ENCODE results near the gene ACY1. TPM values are rescaled to one million over a fixed set of nuclear protein-coding genes. Genes with fewer than 3 reads are reported as not detected.

The ACY1 gene
- polyA plus RNA-seq, 4 donors: 23.9 to 132 (median 83.9) TPM

Other genes with a start within 250 kb of the ACY1 start
- not detected for gene IQCF6, start 204.3 kb upstream of the ACY1 start, polyA plus RNA-seq (ENCODE audit: insufficient read length in 4 of 4)
- not detected for gene IQCF2, start 121.9 kb upstream of the ACY1 start, polyA plus RNA-seq (ENCODE audit: insufficient read length in 4 of 4)
- not detected for gene IQCF5, start 107.9 kb upstream of the ACY1 start, polyA plus RNA-seq (ENCODE audit: insufficient read length in 4 of 4)
- gene IQCF1, start 80.2 kb upstream of the ACY1 start, polyA plus RNA-seq (ENCODE audit: insufficient read length in 4 of 4): not detected
- 10 to 100 TPM; 12.1 to 22.6 (median 17.8) TPM for gene RRP9, start 41.6 kb upstream of the ACY1 start, polyA plus RNA-seq (ENCODE audit: insufficient read length in 4 of 4)
- 10 to 100 TPM in 3 of 4 donors, 1 to 10 TPM in 1; 9.4 to 19.2 (median 17.4) TPM for gene PARP3, start 41.2 kb upstream of the ACY1 start, polyA plus RNA-seq (ENCODE audit: insufficient read length in 4 of 4)
- under 1 TPM; 0.32 to 0.59 (median 0.53) TPM for gene GPR62, start 28.2 kb upstream of the ACY1 start, polyA plus RNA-seq (ENCODE audit: insufficient read length in 4 of 4)
- 10 to 100 TPM; 49.4 to 80.4 (median 54.2) TPM for gene PCBP4, start 16.1 kb upstream of the ACY1 start, polyA plus RNA-seq (ENCODE audit: insufficient read length in 4 of 4)
- 10 to 100 TPM; 43.5 to 91.3 (median 73.8) TPM for gene ABHD14B, start 9.5 kb upstream of the ACY1 start, polyA plus RNA-seq (ENCODE audit: insufficient read length in 4 of 4)
- 10 to 100 TPM; 20.2 to 30.4 (median 25.9) TPM for gene ABHD14A, start 8.5 kb upstream of the ACY1 start, polyA plus RNA-seq (ENCODE audit: insufficient read length in 4 of 4)
- gene RPL29, start 12.4 kb downstream of the ACY1 start, polyA plus RNA-seq (ENCODE audit: insufficient read length in 4 of 4): 1,000 to 10,000 TPM; 1,419 to 1,780 (median 1,590) TPM
- gene DUSP7, start 73.0 kb downstream of the ACY1 start, polyA plus RNA-seq (ENCODE audit: insufficient read length in 4 of 4): 10 to 100 TPM; 14.3 to 20.1 (median 17.8) TPM
- gene POC1A, start 170.9 kb downstream of the ACY1 start, polyA plus RNA-seq (ENCODE audit: insufficient read length in 4 of 4): 1 to 10 TPM; 6.7 to 8.9 (median 7.6) TPM
- 10 to 100 TPM; 28.8 to 50.7 (median 47.9) TPM for gene ALAS1, start 214.6 kb downstream of the ACY1 start, polyA plus RNA-seq (ENCODE audit: insufficient read length in 4 of 4)
- gene TLR9, start 242.1 kb downstream of the ACY1 start, polyA plus RNA-seq (ENCODE audit: insufficient read length in 4 of 4): under 1 TPM; 0.09 to 0.26 (median 0.19) TPM

Measured in left renal pelvis (tissue), 4 donors.